PFSK-1 (cell line): ENCODE results near the gene NIPA2.

Experiments
- SIN3A ChIP-seq: IDR thresholded peaks from 2 replicates; pipeline ENCODE4 v1.6.1; 2012; ENCODE audit warnings: mild to moderate bottlenecking, low read length, moderate library complexity, borderline replicate concordance; ENCODE audit not compliant: insufficient read depth
- TF ChIP-seq, protein P1 (sequence below), 2 experiments: IDR thresholded peaks; 2 replicates each; pipeline versions ENCODE4 v1.6.1 to v1.8.0; 2011 to 2012; ENCODE audit warnings: low read depth in 2 of 2, low read length in 2 of 2, control low read depth in 1 of 2, inconsistent platforms in 1 of 2, mild to moderate bottlenecking in 1 of 2, moderate library complexity in 1 of 2; ENCODE audit not compliant: insufficient read depth in 1 of 2

DNA sequence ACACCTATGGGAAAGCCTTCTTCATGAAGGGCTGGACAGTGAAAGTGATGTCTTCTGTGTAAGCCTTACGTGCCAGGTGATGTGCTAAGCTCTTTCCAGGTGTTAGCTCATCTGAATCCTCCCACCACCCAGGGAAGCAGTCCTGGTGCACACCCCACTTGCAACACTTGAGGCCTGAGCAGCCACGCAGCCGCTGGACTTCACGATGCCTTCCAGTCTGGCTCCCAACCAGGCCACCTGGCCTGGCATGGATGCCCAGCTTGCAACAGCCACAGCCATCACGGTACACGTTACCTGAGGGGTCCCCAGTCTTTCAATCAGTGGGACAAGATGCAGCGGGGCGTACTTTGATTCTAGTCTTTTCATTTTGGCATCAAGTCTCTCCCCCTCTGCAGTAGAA is 35.8 kb downstream of the NIPA2 start:
- no peak for TF ChIP-seq SIN3A
- TF ChIP-seq, protein P1, sequence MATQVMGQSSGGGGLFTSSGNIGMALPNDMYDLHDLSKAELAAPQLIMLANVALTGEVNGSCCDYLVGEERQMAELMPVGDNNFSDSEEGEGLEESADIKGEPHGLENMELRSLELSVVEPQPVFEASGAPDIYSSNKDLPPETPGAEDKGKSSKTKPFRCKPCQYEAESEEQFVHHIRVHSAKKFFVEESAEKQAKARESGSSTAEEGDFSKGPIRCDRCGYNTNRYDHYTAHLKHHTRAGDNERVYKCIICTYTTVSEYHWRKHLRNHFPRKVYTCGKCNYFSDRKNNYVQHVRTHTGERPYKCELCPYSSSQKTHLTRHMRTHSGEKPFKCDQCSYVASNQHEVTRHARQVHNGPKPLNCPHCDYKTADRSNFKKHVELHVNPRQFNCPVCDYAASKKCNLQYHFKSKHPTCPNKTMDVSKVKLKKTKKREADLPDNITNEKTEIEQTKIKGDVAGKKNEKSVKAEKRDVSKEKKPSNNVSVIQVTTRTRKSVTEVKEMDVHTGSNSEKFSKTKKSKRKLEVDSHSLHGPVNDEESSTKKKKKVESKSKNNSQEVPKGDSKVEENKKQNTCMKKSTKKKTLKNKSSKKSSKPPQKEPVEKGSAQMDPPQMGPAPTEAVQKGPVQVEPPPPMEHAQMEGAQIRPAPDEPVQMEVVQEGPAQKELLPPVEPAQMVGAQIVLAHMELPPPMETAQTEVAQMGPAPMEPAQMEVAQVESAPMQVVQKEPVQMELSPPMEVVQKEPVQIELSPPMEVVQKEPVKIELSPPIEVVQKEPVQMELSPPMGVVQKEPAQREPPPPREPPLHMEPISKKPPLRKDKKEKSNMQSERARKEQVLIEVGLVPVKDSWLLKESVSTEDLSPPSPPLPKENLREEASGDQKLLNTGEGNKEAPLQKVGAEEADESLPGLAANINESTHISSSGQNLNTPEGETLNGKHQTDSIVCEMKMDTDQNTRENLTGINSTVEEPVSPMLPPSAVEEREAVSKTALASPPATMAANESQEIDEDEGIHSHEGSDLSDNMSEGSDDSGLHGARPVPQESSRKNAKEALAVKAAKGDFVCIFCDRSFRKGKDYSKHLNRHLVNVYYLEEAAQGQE (IDR thresholded peaks at IDR 0.05; ENCODE audit: insufficient read depth in 1 of 2, low read depth in 2 of 2, low read length in 2 of 2), result no peak
